ENCODE results near the gene PLAAT2.
"Not testable (repeated sequence)": the region's sequence is repeated elsewhere in the genome, so short reads cannot be mapped to it uniquely, and the experiment has no call there.

Gene PLAAT2

DNA sequence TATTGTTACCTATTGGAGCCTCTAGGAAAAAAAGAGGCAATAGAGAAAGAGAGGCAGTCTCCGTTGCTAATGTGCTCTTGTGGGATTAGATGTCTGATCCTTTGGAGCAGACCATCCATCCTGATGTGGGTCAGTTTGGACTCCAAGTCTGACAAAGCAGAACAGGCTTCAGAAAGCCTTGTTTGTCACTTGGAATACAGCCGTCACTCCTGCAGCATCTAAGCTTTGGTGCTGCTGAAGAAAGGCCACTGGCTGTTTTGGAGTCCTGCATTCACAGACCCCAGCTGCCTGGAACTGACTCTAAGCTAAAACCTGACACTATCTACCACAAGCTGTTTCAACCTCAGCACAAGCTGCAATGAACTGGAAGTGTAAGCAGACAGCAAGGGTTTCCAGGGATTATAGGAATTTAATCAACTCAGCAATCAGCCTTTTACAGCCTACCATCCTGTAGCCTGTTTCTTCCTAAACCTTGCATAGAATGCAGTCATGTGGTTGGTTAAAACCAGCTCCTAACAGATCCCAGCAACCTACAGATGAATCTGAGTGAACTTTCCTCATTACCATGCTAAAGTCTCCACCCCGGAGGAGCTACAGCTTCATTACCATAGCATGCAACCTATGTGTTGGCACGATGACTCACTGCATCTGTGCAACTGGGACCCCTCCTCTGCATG is 30.2 kb downstream of the PLAAT2 start:
- FAIRE-seq: no peak
- no peak for DNase-seq (ENCODE audit: insufficient read length, low spot score)
- TF ChIP-seq, protein P1, sequence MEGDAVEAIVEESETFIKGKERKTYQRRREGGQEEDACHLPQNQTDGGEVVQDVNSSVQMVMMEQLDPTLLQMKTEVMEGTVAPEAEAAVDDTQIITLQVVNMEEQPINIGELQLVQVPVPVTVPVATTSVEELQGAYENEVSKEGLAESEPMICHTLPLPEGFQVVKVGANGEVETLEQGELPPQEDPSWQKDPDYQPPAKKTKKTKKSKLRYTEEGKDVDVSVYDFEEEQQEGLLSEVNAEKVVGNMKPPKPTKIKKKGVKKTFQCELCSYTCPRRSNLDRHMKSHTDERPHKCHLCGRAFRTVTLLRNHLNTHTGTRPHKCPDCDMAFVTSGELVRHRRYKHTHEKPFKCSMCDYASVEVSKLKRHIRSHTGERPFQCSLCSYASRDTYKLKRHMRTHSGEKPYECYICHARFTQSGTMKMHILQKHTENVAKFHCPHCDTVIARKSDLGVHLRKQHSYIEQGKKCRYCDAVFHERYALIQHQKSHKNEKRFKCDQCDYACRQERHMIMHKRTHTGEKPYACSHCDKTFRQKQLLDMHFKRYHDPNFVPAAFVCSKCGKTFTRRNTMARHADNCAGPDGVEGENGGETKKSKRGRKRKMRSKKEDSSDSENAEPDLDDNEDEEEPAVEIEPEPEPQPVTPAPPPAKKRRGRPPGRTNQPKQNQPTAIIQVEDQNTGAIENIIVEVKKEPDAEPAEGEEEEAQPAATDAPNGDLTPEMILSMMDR (IDR thresholded peaks at IDR 0.05; ENCODE audit: insufficient read depth, missing control alignments): no peak

DNA sequence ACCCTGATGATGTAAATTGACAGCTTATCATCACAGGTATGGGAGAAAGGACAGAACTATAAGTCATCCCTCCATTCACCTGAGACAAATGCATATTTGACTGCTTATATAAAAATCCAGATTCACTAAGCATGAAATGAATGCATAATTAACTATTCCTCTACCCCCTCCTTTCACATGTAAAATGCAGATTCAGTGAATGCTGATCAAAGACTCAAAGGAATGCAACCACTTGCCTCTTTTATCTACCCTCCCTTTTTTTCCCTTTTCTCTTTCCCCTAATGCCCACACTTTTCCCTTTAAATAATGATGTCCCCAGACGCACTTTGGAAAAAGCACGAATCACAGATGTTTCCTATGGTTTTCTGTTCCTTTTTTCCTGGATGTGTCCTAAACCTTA is 31.1 kb downstream of the PLAAT2 start:
- DNase-seq (ENCODE audit: insufficient read length, low spot score) (no peak), FAIRE-seq (no peak)
- TF ChIP-seq, protein P1 (IDR thresholded peaks at IDR 0.05; ENCODE audit: insufficient read depth, missing control alignments): no peak

DNA sequence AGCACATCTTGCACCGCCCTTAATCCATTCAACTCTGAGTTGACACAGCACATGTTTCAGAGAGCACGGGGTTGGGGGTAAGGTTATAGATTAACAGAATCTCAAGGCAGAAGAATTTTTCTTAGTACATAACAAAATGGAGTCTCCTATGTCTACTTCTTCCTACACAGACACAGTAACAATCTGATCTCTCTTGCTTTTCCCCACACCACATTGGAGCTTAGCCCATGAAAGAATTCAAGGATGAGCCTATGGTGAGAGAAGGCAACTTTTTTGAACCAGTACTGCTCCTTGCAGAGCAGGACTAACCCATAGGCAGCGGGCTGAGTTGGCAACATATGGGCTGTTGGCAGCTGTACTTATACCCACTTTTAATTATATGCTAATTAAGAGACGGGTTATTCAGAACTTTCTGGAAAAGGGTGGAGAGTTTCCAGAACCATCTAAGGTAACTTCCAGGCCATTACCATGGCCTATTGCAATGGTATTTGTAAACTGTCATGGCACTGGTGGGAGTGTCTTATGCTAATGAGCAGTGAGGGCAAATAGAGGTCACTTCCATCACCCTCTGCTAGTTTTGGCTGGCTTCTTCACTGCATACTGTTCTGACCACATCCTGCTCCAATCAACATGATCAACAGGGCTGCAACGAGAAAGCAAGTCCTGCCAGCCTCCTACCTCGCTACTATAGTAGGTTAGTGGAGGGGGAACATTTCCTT is 31.9 kb downstream of the PLAAT2 start:
- DNase-seq (ENCODE audit: insufficient read length, low spot score); FAIRE-seq: not testable (repeated sequence)

DNA sequence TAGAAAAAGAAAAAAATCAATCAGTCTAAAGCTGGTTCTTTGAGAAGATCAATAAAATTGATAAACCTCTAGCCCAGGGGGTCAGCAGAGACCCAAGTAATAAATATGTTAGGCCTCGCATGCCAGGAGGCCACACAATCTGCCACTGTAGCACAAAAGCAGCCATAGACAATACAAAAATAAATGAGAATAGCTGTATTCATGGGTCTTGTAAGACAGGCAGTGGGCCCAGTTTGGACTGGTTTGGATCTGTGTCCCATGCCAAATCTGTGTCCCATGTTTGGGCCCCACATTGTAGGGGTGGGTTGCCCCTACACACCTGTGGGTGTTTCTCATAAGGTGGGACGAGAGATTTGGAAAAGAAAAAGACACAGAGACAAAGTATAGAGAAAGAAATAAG is 33.2 kb downstream of the PLAAT2 start:
- DNase-seq (ENCODE audit: insufficient read length, low spot score): no peak
- TF ChIP-seq, protein P1 (IDR thresholded peaks at IDR 0.05; ENCODE audit: insufficient read depth, missing control alignments): no peak
- FAIRE-seq: no peak

DNA sequence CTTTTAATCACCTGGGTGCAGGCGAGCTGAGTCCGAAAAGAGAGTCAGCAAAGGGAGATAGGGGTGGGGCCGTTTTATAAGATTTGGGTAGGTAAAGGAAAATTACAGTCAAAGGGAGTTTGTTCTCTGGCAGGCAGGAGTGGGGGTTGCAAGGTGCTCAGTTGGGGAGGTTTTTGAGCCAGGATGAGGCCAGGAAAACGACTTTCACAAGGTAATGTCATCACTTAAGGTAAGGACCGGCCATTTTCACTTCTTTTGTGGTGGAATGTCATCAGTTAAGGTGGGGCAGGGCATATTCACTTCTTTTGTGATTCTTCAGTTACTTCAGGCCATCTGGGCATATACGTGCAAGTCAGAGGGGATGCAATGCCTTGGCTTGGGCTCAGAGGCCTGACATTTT is 33.8 kb downstream of the PLAAT2 start:
- DNase-seq (ENCODE audit: insufficient read length, low spot score); FAIRE-seq: not testable (repeated sequence)

DNA sequence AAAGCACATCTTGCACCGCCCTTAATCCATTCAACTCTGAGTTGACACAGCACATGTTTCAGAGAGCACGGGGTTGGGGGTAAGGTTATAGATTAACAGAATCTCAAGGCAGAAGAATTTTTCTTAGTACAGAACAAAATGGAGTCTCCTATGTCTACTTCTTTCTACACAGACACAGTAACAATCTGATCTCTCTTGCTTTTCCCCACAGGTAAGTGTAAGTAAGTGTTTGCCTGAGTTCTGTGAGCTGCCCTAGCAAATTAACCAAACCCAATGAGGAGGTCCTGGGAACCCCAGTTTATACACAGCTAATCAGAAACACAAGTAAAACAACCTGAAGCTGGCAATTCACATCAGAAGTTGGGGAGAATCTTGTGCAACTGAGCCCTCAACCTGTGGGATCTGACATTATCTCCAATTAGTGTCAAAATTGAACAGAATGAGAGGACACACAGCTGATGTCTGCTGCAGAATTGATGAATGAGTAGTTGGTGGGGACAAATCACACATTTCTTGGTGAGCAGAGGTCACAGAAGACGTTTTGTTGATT is 34.4 kb downstream of the PLAAT2 start:
- not testable (repeated sequence) for DNase-seq (ENCODE audit: insufficient read length, low spot score); FAIRE-seq

DNA sequence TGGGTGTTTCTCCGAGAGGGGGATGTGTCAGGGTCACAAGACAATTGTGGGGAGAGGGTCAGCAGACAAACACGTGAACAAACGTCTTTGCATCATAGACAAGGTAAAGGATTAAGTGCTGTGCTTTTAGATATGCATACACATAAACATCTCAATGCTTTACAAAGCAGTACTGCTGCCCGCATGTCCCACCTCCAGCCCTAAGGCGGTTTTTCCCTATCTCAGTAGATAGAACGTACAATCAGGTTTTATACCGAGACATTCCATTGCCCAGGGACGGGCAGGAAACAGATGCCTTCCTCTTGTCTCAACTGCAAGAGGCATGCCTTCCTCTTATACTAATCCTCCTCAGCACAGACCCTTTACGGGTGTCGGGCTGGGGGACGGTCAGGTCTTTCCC is 35.0 kb downstream of the PLAAT2 start:
- not testable (repeated sequence) for DNase-seq (ENCODE audit: insufficient read length, low spot score); FAIRE-seq

DNA sequence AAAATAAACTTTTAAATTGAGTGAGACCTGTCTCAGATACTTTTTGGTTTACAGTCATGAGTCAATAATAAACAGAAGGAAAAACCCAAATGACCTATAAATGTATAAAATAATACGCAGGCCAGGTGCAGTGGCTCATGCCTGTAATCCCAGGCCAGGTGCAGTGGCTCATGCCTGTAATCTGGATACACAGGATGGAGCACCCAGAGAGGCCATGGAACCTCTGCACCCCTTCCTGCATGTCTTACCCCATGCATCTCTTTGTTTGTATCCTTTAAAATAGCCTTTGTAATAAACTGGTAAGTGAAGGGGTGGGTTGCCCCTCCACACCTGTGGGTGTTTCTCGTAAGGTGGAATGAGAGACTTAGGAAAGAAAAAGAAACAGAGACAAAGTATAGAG is 35.5 kb downstream of the PLAAT2 start:
- TF ChIP-seq, protein P1 (IDR thresholded peaks at IDR 0.05; ENCODE audit: insufficient read depth, missing control alignments): no peak
- FAIRE-seq: no peak
- DNase-seq (ENCODE audit: insufficient read length, low spot score): no peak

DNA sequence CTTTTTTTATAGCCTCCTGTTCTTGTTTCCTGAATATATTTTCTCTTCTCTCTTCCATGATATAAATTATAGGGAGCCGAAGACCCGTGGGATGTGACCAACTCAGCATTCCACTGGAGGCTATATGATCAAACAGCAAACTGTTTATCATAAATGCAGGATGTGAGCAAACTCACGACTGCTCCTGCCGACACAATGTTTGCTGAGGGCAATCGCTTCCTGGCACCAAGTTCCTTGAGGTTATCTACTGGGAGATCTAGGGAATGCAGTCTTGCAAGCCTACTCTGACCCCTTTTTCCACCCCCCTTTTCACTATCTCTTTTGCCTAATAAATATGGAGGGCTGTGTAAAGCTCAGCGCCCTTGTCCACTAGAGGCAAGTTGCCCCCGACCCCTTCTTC is 40.0 kb downstream of the PLAAT2 start:
- TF ChIP-seq, protein P1 (IDR thresholded peaks at IDR 0.05; ENCODE audit: insufficient read depth, missing control alignments): no peak
- no peak for DNase-seq (ENCODE audit: insufficient read length, low spot score)
- no peak for FAIRE-seq

All from D721Med (cell line).